ENCODE measurements around the gene NDUFS2. TPM values are rescaled to one million over a fixed set of nuclear protein-coding genes. Genes with fewer than 3 reads are reported as not detected.
A peak's percentile ranks its signal among the peaks of the same experiment; 100 is the strongest.

The NDUFS2 gene
- total and polyA plus RNA-seq, 2 donors (not counting 1 experiment from before 2014, with no cell fraction given), result 53.9 to 82.3 TPM

- Mint-ChIP-seq H3K27ac (peak overlapping the region; percentile 69), H3K27me3 (peaks cover 18% of the 10 kb centered on the region), H3K4me1 (peaks cover 31% of the 10 kb centered on the region), H3K4me3 (peak overlapping the region; percentile 99), H3K9me3 (ENCODE audit: insufficient read depth) (no peaks in the 10 kb centered on the region)
- peak overlapping the region; percentile 84 for H3K4me2 ChIP-seq (replicated peaks; ENCODE audit: low read depth, low read length, poor library complexity, severe bottlenecking)
- no peak overlapping the region for H3K27ac ChIP-seq (ENCODE audit: low read length in 2 of 2)
- 4% methylated on average over 3 of the region's 11 CpGs for WGBS (ENCODE audit: insufficient coverage)
- H4K20me1 ChIP-seq (ENCODE audit: control insufficient read depth, insufficient read depth, low read length, poor library complexity, severe bottlenecking), result no peaks in the 10 kb centered on the region
- H2AFZ ChIP-seq (ENCODE audit: insufficient read depth, low read depth, low read length, poor library complexity, severe bottlenecking), result peak overlapping the region; percentile 49
- H3K9me3 ChIP-seq (ENCODE audit: control extremely low read depth in 1 of 3, control insufficient read depth in 2 of 3, insufficient read depth in 1 of 3, low read length in 2 of 3), result no peaks in the 10 kb centered on the region
- POLR2A ChIA-PET, result interaction anchor here (0.6 kb wide), 1 partner anchor 304 kb away, joined by 3 read pairs; no protein-coding TSS in a partner anchor
- ATAC-seq (ENCODE audit: low read depth) (peak; percentile 33), DNase-seq (peak; percentile 88)
- peak overlapping the region in 4 of 5 experiments; percentile 1 to 26 (median 14) for H3K4me3 ChIP-seq (ENCODE audit: control extremely low read depth in 1 of 5, extremely low read depth in 1 of 5, insufficient read depth in 1 of 5, low read depth in 2 of 5, low read length in 4 of 5)
- TF ChIP-seq CTCF (IDR thresholded peaks at IDR 0.05), result peak; percentile 90
- TF ChIP-seq EZH2 (IDR thresholded peaks at IDR 0.05; ENCODE audit: borderline replicate concordance, insufficient read depth, low read depth, low read length, poor library complexity, severe bottlenecking), result no peak
- H3K9ac ChIP-seq (ENCODE audit: low read length), result peak overlapping the region; percentile 29
- H3K27me3 ChIP-seq (replicated peaks in 1 of 4; ENCODE audit: control extremely low read depth in 1 of 4, control insufficient read depth in 3 of 4, insufficient read depth in 4 of 4, low read length in 3 of 4), result peaks cover 0 to 19% (median 18%) of the 10 kb centered on the region in 4 experiments
- intact Hi-C loops (cut with micrococcal nuclease), result loop anchor here (1.0 to 5.0 kb wide), 7 partner anchors 35 to 513 kb away; partner anchors contain the start of genes CFAP126 and SDHC
- peaks cover 22 to 29% of the 10 kb centered on the region in 2 donors for H3K4me1 ChIP-seq (ENCODE audit: control insufficient read depth in 2 of 2, insufficient read depth in 2 of 2, low read length in 2 of 2)
- H3K79me2 ChIP-seq (ENCODE audit: control insufficient read depth, insufficient read depth, low read length), result peaks cover 7% of the 10 kb centered on the region
- CTCF ChIA-PET, result interaction anchor here (0.6 to 10.0 kb wide), 22 partner anchors 8 to 180 kb away, joined by 3 to 104 read pairs (median 8); partner anchors contain the start of genes CFAP126, FCER1G, NDUFS2 and NR1I3
- peaks cover 1 to 18% of the 10 kb centered on the region in 2 experiments for H3K36me3 ChIP-seq (replicated peaks in 1 of 2; ENCODE audit: control extremely low read depth in 1 of 2, control insufficient read depth in 1 of 2, extremely low read depth in 1 of 2, insufficient read depth in 2 of 2, low read length in 1 of 2)
Observed at GRCh38 chr1:161227196-161227871, 25.2 kb downstream of the NDUFS2 start.

GRCh38 chr1:161228032-161228431 is 25.9 kb downstream of the NDUFS2 start:
- TF ChIP-seq EZH2 (IDR thresholded peaks at IDR 0.05; ENCODE audit: borderline replicate concordance, insufficient read depth, low read depth, low read length, poor library complexity, severe bottlenecking), result no peak
- TF ChIP-seq CTCF (IDR thresholded peaks at IDR 0.05), result no peak

More at GRCh38 chr1:161228032-161228431, 25.9 kb downstream of the NDUFS2 start:
- peaks cover 0 to 12% (median 11%) of the 10 kb centered on the region in 4 experiments for H3K27me3 ChIP-seq (replicated peaks in 1 of 4; ENCODE audit: control extremely low read depth in 1 of 4, control insufficient read depth in 3 of 4, insufficient read depth in 4 of 4, low read length in 3 of 4)
- peak overlapping the region; percentile 84 for H3K4me2 ChIP-seq (replicated peaks; ENCODE audit: low read depth, low read length, poor library complexity, severe bottlenecking)
- intact Hi-C loops (cut with micrococcal nuclease), result loop anchor here (5.0 kb wide), 2 partner anchors 36 to 64 kb away; no protein-coding TSS in a partner anchor
- H3K79me2 ChIP-seq (ENCODE audit: control insufficient read depth, insufficient read depth, low read length), result peaks cover 7% of the 10 kb centered on the region
- DNase-seq (no peak), ATAC-seq (ENCODE audit: low read depth) (no peak)
- H3K4me1 ChIP-seq (ENCODE audit: control insufficient read depth in 2 of 2, insufficient read depth in 2 of 2, low read length in 2 of 2), result peaks cover 22 to 29% of the 10 kb centered on the region in 2 donors
- peaks cover 1 to 18% of the 10 kb centered on the region in 2 experiments for H3K36me3 ChIP-seq (replicated peaks in 1 of 2; ENCODE audit: control extremely low read depth in 1 of 2, control insufficient read depth in 1 of 2, extremely low read depth in 1 of 2, insufficient read depth in 2 of 2, low read length in 1 of 2)
- H3K4me3 ChIP-seq (ENCODE audit: control extremely low read depth in 1 of 5, extremely low read depth in 1 of 5, insufficient read depth in 1 of 5, low read depth in 2 of 5, low read length in 4 of 5), result no peak overlapping the region
- no peak overlapping the region for H3K27ac ChIP-seq (ENCODE audit: low read length in 2 of 2)
- Mint-ChIP-seq H3K4me3 (peak overlapping the region; percentile 39), H3K27ac (peak overlapping the region; percentile 69), H3K27me3 (peaks cover 11% of the 10 kb centered on the region), H3K4me1 (peaks cover 31% of the 10 kb centered on the region), H3K9me3 (ENCODE audit: insufficient read depth) (no peaks in the 10 kb centered on the region)
- H4K20me1 ChIP-seq (ENCODE audit: control insufficient read depth, insufficient read depth, low read length, poor library complexity, severe bottlenecking), result no peaks in the 10 kb centered on the region
- no CpG with 5 or more reads among the region's 7 CpGs for WGBS (ENCODE audit: insufficient coverage)
- no peak overlapping the region for H2AFZ ChIP-seq (ENCODE audit: insufficient read depth, low read depth, low read length, poor library complexity, severe bottlenecking)
- H3K9me3 ChIP-seq (ENCODE audit: control extremely low read depth in 1 of 3, control insufficient read depth in 2 of 3, insufficient read depth in 1 of 3, low read length in 2 of 3), result no peaks in the 10 kb centered on the region
- H3K9ac ChIP-seq (ENCODE audit: low read length), result no peak overlapping the region
- POLR2A ChIA-PET, result interaction anchor here (0.6 kb wide), 1 partner anchor 304 kb away, joined by 3 read pairs; no protein-coding TSS in a partner anchor
- CTCF ChIA-PET, result interaction anchor here (0.6 to 10.0 kb wide), 13 partner anchors 17 to 181 kb away, joined by 3 to 104 read pairs (median 4); partner anchors contain the start of genes CFAP126 and PPOX

Measured in B cell (primary cell).